H9 (cell line): ENCODE results near the gene SMAD6. TPM values are rescaled to one million over a fixed set of nuclear protein-coding genes. Genes with fewer than 3 reads are reported as not detected.

Source experiments
- DNase-seq: peaks from one replicate; pipeline ENCODE4 v3.0.0-alpha.2; 2017
- H2AFZ ChIP-seq: one replicate; pipeline ENCODE4 v1.6.1; 2013; ENCODE audit warnings: mild to moderate bottlenecking, low read length, control low read depth, moderate library complexity
- H2AK5ac ChIP-seq: 2 replicates; pipeline ENCODE4 v1.6.1; 2013; ENCODE audit warnings: low read length, control low read depth, mixed read lengths; ENCODE audit not compliant: insufficient read length
- H2BK120ac ChIP-seq: one replicate; pipeline ENCODE4 v1.6.1; 2013; ENCODE audit warnings: low read depth, mild to moderate bottlenecking, low read length, control low read depth, inconsistent platforms; ENCODE audit not compliant: poor library complexity, severe bottlenecking
- H2BK12ac ChIP-seq: 2 replicates; pipeline ENCODE4 v1.6.1; 2013; ENCODE audit warnings: low read length, control low read depth, mixed read lengths, low read depth; ENCODE audit not compliant: insufficient read length
- H2BK15ac ChIP-seq: 2 replicates; pipeline ENCODE4 v1.6.1; 2013; ENCODE audit warnings: low read depth, low read length, control low read depth
- H2BK20ac ChIP-seq: one replicate; pipeline ENCODE4 v1.6.1; 2013; ENCODE audit warnings: low read depth, mild to moderate bottlenecking, low read length, control low read depth, inconsistent platforms; ENCODE audit not compliant: poor library complexity, severe bottlenecking
- H2BK5ac ChIP-seq: 2 replicates; pipeline ENCODE4 v1.6.1; 2013; ENCODE audit warnings: low read length, control low read depth, mixed read lengths; ENCODE audit not compliant: insufficient read length
- H3K14ac ChIP-seq: 2 replicates; pipeline ENCODE4 v1.6.1; 2013; ENCODE audit warnings: low read length, control low read depth; ENCODE audit not compliant: insufficient read depth
- H3K18ac ChIP-seq: 2 replicates; pipeline ENCODE4 v1.6.1; 2013; ENCODE audit warnings: low read depth, mild to moderate bottlenecking, mixed read lengths, low read length, control low read depth; ENCODE audit not compliant: insufficient read length
- H3K23ac ChIP-seq: 2 replicates; pipeline ENCODE4 v1.6.1; 2013; ENCODE audit warnings: low read length, control low read depth, mixed read lengths, low read depth; ENCODE audit not compliant: insufficient read length
- H3K23me2 ChIP-seq: 2 replicates; pipeline ENCODE4 v1.6.1; 2013; ENCODE audit warnings: low read depth, mild to moderate bottlenecking, mixed read lengths, low read length, control low read depth; ENCODE audit not compliant: insufficient read length, poor library complexity, severe bottlenecking
- H3K27ac ChIP-seq: 2 replicates; pipeline ENCODE4 v1.5.1; 2013; ENCODE audit warnings: low read length, control low read depth, mixed read lengths, low read depth; ENCODE audit not compliant: insufficient read length
- H3K27me3 ChIP-seq: 2 replicates; pipeline ENCODE4 v1.6.1; 2013; ENCODE audit warnings: low read length, control low read depth, inconsistent platforms; ENCODE audit not compliant: insufficient read depth
- H3K4ac ChIP-seq: 2 replicates; pipeline ENCODE4 v1.6.1; 2013; ENCODE audit warnings: low read depth, mild to moderate bottlenecking, control low read depth, inconsistent platforms, low read length, moderate library complexity
- H3K4me1 ChIP-seq: 2 replicates; pipeline ENCODE4 v1.6.1; 2013; ENCODE audit warnings: low read length, control low read depth, inconsistent platforms; ENCODE audit not compliant: insufficient read depth
- H3K4me2 ChIP-seq: 2 replicates; pipeline ENCODE4 v1.6.1; 2013; ENCODE audit warnings: low read length, control low read depth, mixed read lengths; ENCODE audit not compliant: insufficient read length, insufficient read depth
- H3K56ac ChIP-seq: 2 replicates; pipeline ENCODE4 v1.6.1; 2013; ENCODE audit warnings: low read depth, mild to moderate bottlenecking, mixed read lengths, low read length, control low read depth; ENCODE audit not compliant: insufficient read length
- H3K79me1 ChIP-seq: 2 replicates; pipeline ENCODE4 v1.6.1; 2013; ENCODE audit warnings: low read depth, mild to moderate bottlenecking, moderate library complexity, low read length, control low read depth, inconsistent platforms; ENCODE audit not compliant: insufficient read depth, poor library complexity, severe bottlenecking
- H3K79me2 ChIP-seq: 2 replicates; pipeline ENCODE4 v1.6.1; 2013; ENCODE audit warnings: low read length, control low read depth, inconsistent platforms; ENCODE audit not compliant: insufficient read depth
- H3K9ac ChIP-seq: 2 replicates; pipeline ENCODE4 v1.6.1; 2013; ENCODE audit warnings: low read length, control low read depth, mixed read lengths; ENCODE audit not compliant: insufficient read length; ENCODE audit errors: extremely low read depth
- H3K9me3 ChIP-seq: one replicate; pipeline ENCODE4 v1.6.1; 2013; ENCODE audit warnings: low read depth, low read length, inconsistent platforms; ENCODE audit not compliant: control insufficient read depth
- H3T11ph ChIP-seq: one replicate; pipeline ENCODE4 v1.6.1; 2013; ENCODE audit warnings: mild to moderate bottlenecking, low read length, control low read depth, inconsistent platforms
- H4K20me1 ChIP-seq: one replicate; pipeline ENCODE4 v1.6.1; 2013; ENCODE audit not compliant: control insufficient read depth, insufficient read length, insufficient read depth
- H4K5ac ChIP-seq: 2 replicates; pipeline ENCODE4 v1.6.1; 2013; ENCODE audit warnings: low read depth, mild to moderate bottlenecking, mixed read lengths, low read length, control low read depth; ENCODE audit not compliant: insufficient read length
- H4K8ac ChIP-seq: replicated peaks from 2 replicates; pipeline ENCODE4 v1.6.1; 2013; ENCODE audit warnings: low read length, control low read depth, mixed read lengths, low read depth; ENCODE audit not compliant: insufficient read length
- H4K91ac ChIP-seq: 2 replicates; pipeline ENCODE4 v1.6.1; 2013; ENCODE audit warnings: low read depth, mild to moderate bottlenecking, moderate library complexity, mixed read lengths, low read length, control low read depth; ENCODE audit not compliant: insufficient read length
- H3K27ac Mint-ChIP-seq, 3 experiments: 2 replicates in 2 of 3; 3 replicates in 1 of 3; pipeline ENCODE4 v1.8.0; 2020 to 2021; ENCODE audit warnings: mixed read lengths in 3 of 3, mild to moderate bottlenecking in 1 of 3, moderate library complexity in 1 of 3
- H3K27me3 Mint-ChIP-seq: 2 replicates; pipeline ENCODE4 v1.8.0; 2021; ENCODE audit warnings: low read depth, mild to moderate bottlenecking, moderate library complexity, mixed read lengths
- H3K36me3 Mint-ChIP-seq, 3 experiments: 2 replicates in 2 of 3; 3 replicates in 1 of 3; pipeline ENCODE4 v1.8.0; 2020 to 2021; ENCODE audit warnings: low read depth in 3 of 3, mixed read lengths in 3 of 3; ENCODE audit not compliant: insufficient read depth in 1 of 3
- H3K4me1 Mint-ChIP-seq, 2 experiments: 2 replicates each; pipeline ENCODE4 v1.8.0; 2020; ENCODE audit warnings: mixed read lengths in 2 of 2
- H3K4me3 Mint-ChIP-seq, 2 experiments: 2 replicates in 1 of 2; 3 replicates in 1 of 2; pipeline ENCODE4 v1.8.0; 2020 to 2021; ENCODE audit warnings: mild to moderate bottlenecking in 2 of 2, mixed read lengths in 2 of 2, moderate library complexity in 1 of 2
- H3K9me3 Mint-ChIP-seq, 2 experiments: 2 replicates in 1 of 2; 3 replicates in 1 of 2; pipeline ENCODE4 v1.8.0; 2020; ENCODE audit warnings: mild to moderate bottlenecking in 2 of 2, mixed read lengths in 2 of 2, moderate library complexity in 1 of 2
- WGBS: extraction: QIAGEN DNeasy Blood & Tissue Kit; methylation state at CpG from one replicate; pipeline ENCODE4 v1.1.7; 2013; ENCODE audit warnings: missing lambda C conversion rate, low lambda C conversion rate, mixed read lengths; ENCODE audit not compliant: insufficient read length; ENCODE audit errors: extremely low coverage; 5-methylcytosine and 5-hydroxymethylcytosine counted together
- total RNA-seq: library from RNA; stranded (reverse); gene quantifications from 2 replicates; pipeline ENCODE4 v1.2.1, GENCODE V29; 2021
- TF ChIP-seq, protein P1 (sequence below): fragments of 200-600 bp; sonication (generic); conservative IDR thresholded peaks from 3 replicates; pipeline ENCODE4 v1.8.0; 2021; ENCODE audit warnings: antibody characterized with exemption, mild to moderate bottlenecking

Gene SMAD6
- total RNA-seq, 1 experiment from 2014 or later: 6.0 TPM

DNA sequence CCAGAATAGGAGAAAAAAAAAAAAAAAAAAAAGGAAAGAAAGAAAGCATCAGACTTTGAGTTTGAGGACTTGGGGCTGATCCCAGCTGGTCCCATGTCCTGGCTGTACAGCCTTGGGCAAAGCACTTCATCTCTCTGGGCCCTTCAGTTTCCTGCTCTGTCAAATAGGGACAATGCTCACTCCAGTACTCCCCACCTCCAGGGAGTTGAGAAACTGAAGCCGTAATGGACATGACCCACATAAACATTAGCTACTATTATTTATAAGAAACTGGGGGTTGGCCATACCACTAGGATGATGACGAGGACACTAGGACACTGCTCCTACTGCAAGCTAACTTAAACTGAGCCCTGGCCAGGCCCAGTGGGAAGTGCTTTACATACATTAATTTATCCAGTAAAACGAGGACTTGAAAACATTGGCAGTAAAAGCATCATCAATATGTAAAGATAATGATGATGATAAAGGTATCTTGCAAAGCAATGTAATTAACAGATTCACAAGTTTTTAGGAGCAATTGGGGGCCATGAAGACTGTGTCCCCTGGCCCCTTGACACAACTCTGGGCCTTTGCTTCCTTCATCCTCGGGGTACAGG lies 22.9 kb upstream of the SMAD6 start:
- no peak overlapping the region for H3K14ac ChIP-seq
- Mint-ChIP-seq H3K4me1 (peaks cover 12 to 24% of the 10 kb centered on the region in 2 experiments), H3K9me3 (peaks cover 6 to 11% of the 10 kb centered on the region in 2 experiments), H3K27me3 (peaks cover 13% of the 10 kb centered on the region), H3K27ac (peak overlapping the region in 2 of 3 experiments; percentile 78 to 79; a peak in 1 of 7 replicates), H3K4me3 (peak overlapping the region in 1 of 2 experiments; percentile 21; a peak in 1 of 5 replicates), H3K36me3 (peaks cover 0 to 13% (median 6%) of the 10 kb centered on the region in 3 experiments; a peak in 5 of 7 replicates)
- no peak overlapping the region for H2BK15ac ChIP-seq
- H3K23ac ChIP-seq: no peak overlapping the region
- no peak overlapping the region for H3K56ac ChIP-seq
- no peak overlapping the region for H2BK5ac ChIP-seq
- H3K4ac ChIP-seq: no peak overlapping the region
- H3K27ac ChIP-seq: no peak overlapping the region
- H3K4me1 ChIP-seq: no peaks in the 10 kb centered on the region
- no peak overlapping the region for H4K91ac ChIP-seq
- no peak overlapping the region for H2BK12ac ChIP-seq
- H2BK20ac ChIP-seq: no peak overlapping the region
- no peak overlapping the region for H3K4me2 ChIP-seq
- H2AFZ ChIP-seq: no peak overlapping the region
- H2AK5ac ChIP-seq: no peak overlapping the region
- DNase-seq: no peak
- H3K79me2 ChIP-seq: no peaks in the 10 kb centered on the region
- H3K9me3 ChIP-seq: no peaks in the 10 kb centered on the region
- no peaks in the 10 kb centered on the region for H3K79me1 ChIP-seq
- no peak overlapping the region for H3K9ac ChIP-seq
- H2BK120ac ChIP-seq: no peak overlapping the region
- TF ChIP-seq, protein P1, sequence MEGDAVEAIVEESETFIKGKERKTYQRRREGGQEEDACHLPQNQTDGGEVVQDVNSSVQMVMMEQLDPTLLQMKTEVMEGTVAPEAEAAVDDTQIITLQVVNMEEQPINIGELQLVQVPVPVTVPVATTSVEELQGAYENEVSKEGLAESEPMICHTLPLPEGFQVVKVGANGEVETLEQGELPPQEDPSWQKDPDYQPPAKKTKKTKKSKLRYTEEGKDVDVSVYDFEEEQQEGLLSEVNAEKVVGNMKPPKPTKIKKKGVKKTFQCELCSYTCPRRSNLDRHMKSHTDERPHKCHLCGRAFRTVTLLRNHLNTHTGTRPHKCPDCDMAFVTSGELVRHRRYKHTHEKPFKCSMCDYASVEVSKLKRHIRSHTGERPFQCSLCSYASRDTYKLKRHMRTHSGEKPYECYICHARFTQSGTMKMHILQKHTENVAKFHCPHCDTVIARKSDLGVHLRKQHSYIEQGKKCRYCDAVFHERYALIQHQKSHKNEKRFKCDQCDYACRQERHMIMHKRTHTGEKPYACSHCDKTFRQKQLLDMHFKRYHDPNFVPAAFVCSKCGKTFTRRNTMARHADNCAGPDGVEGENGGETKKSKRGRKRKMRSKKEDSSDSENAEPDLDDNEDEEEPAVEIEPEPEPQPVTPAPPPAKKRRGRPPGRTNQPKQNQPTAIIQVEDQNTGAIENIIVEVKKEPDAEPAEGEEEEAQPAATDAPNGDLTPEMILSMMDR: no peak
- no peaks in the 10 kb centered on the region for H4K20me1 ChIP-seq
- no CpG with 5 or more reads among the region's 4 CpGs for WGBS
- no peak overlapping the region for H4K8ac ChIP-seq
- no peak overlapping the region for H3K18ac ChIP-seq
- no peak overlapping the region for H4K5ac ChIP-seq
- H3K27me3 ChIP-seq: no peaks in the 10 kb centered on the region
- H3K23me2 ChIP-seq: no peaks in the 10 kb centered on the region
- H3T11ph ChIP-seq: no peak overlapping the region
